ENCODE measurements around the gene RBL1.

DNA sequence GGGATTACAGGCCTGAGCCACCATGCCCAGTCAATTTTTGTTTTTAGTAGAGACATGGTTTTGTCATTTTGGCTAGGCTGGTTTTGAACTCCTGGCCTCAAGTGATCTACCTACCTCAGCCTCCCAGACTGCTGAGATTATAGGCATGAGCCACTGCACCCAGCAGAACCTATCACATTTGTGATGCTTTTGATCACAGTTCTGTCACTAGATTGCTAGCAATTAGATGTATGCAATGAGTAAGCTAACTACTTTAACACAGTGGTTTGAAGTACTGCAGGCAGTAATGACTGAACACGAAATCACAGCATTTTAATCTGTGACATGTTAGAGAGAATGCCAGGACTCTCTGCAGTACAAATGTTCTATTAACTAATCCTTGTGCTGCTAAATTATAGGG lies 124.7 kb downstream of the RBL1 start:
- TF ChIP-seq FOXA1 (IDR thresholded peaks at IDR 0.05): no peak
- no peak for TF ChIP-seq TARDBP (IDR thresholded peaks at IDR 0.05)
- TF ChIP-seq CTBP1 (IDR thresholded peaks at IDR 0.05; ENCODE audit: borderline replicate concordance): no peak
- no peak for TF ChIP-seq SUZ12 (IDR thresholded peaks at IDR 0.05)
- no peak for TF ChIP-seq FOXM1 (IDR thresholded peaks at IDR 0.05; ENCODE audit: borderline replicate concordance)
- TF ChIP-seq ARNT (IDR thresholded peaks at IDR 0.05): no peak
- TF ChIP-seq ELF4 (IDR thresholded peaks at IDR 0.05): no peak
- no peak for TF ChIP-seq BHLHE40 (IDR thresholded peaks at IDR 0.05; ENCODE audit: borderline replicate concordance)
- no peak for TF ChIP-seq ZNF384 (IDR thresholded peaks at IDR 0.05)

Data from HEK293T (cell line).